Liver (tissue), 9 donors: ENCODE measurements around the gene NUAK1. TPM values are rescaled to one million over a fixed set of nuclear protein-coding genes. Genes with fewer than 3 reads are reported as not detected.

Source experiments
- DNase-seq: peaks from one replicate; pipeline ENCODE4 v3.0.0-alpha.2; 2017; ENCODE audit warnings: low spot score
- H3K27ac ChIP-seq, 2 donors: one replicate each; pipeline ENCODE4 v1.7.0; 2013; ENCODE audit warnings: inconsistent platforms in 2 of 2, low read length in 2 of 2, control low read depth in 1 of 2, low read depth in 1 of 2, mild to moderate bottlenecking in 1 of 2
- H3K27me3 ChIP-seq, 4 donors: one replicate each; pipeline versions ENCODE4 v1.6.1 to v1.7.0; 2013; ENCODE audit warnings: low read length in 3 of 4, inconsistent platforms in 1 of 4, mild to moderate bottlenecking in 1 of 4, moderate library complexity in 1 of 4; ENCODE audit not compliant: control insufficient read depth in 4 of 4, insufficient read depth in 4 of 4
- H3K36me3 ChIP-seq, 4 donors: one replicate each; pipeline versions ENCODE4 v1.6.1 to v1.7.0; 2013; ENCODE audit warnings: low read length in 3 of 4, mild to moderate bottlenecking in 3 of 4, low read depth in 1 of 4, moderate library complexity in 1 of 4; ENCODE audit not compliant: control insufficient read depth in 4 of 4, insufficient read depth in 3 of 4
- H3K4me1 ChIP-seq, 4 donors: one replicate each; pipeline versions ENCODE4 v1.6.1 to v1.7.0; 2013; ENCODE audit warnings: low read length in 3 of 4, mild to moderate bottlenecking in 3 of 4, moderate library complexity in 1 of 4; ENCODE audit not compliant: control insufficient read depth in 4 of 4, insufficient read depth in 4 of 4
- H3K4me3 ChIP-seq, 3 donors: one replicate each; pipeline versions ENCODE4 v1.6.1 to v1.7.0; 2013; ENCODE audit warnings: low read length in 3 of 3, control low read depth in 1 of 3, low read depth in 1 of 3, mild to moderate bottlenecking in 1 of 3
- H3K9ac ChIP-seq, 2 donors: one replicate each; pipeline ENCODE4 v1.7.0; 2013; ENCODE audit warnings: low read length in 2 of 2, mild to moderate bottlenecking in 2 of 2, moderate library complexity in 2 of 2, control low read depth in 1 of 2, low read depth in 1 of 2
- H3K9me3 ChIP-seq, 4 donors: one replicate each; pipeline versions ENCODE4 v1.6.1 to v1.7.0; 2013; ENCODE audit warnings: low read length in 3 of 4; ENCODE audit not compliant: control insufficient read depth in 4 of 4
- CTCF ChIP-seq: fragments of 150-350 bp; IDR thresholded peaks from 2 replicates; pipeline ENCODE4 v1.5.1; 2017; ENCODE audit warnings: improper control_type of control experiment, low read depth, low read length; ENCODE audit not compliant: missing input control
- EGR1 ChIP-seq, 2 donors: IDR thresholded peaks; 2 replicates each; pipeline ENCODE4 v1.6.1; 2016 to 2018; ENCODE audit warnings: antibody characterized with exemption in 2 of 2, low read depth in 2 of 2
- FOXA1 ChIP-seq: IDR thresholded peaks from 2 replicates; pipeline ENCODE4 v1.6.1; 2016; ENCODE audit warnings: antibody characterized with exemption
- FOXA2 ChIP-seq: IDR thresholded peaks from 2 replicates; pipeline ENCODE4 v1.6.1; 2016; ENCODE audit warnings: antibody characterized with exemption
- GABPA ChIP-seq, 2 donors: IDR thresholded peaks in 1 of 2; conservative IDR thresholded peaks in 1 of 2; 2 replicates each; pipeline ENCODE4 v1.6.1; 2016; ENCODE audit warnings: antibody characterized with exemption in 2 of 2, mild to moderate bottlenecking in 1 of 2, moderate library complexity in 1 of 2
- HNF4A ChIP-seq, 2 donors: conservative IDR thresholded peaks; 2 replicates each; pipeline ENCODE4 v1.6.1; 2016; ENCODE audit warnings: antibody characterized with exemption in 2 of 2, mild to moderate bottlenecking in 2 of 2
- HNF4G ChIP-seq: IDR thresholded peaks from 2 replicates; pipeline ENCODE4 v1.6.1; 2016; ENCODE audit warnings: antibody characterized with exemption
- JUND ChIP-seq, 2 donors: IDR thresholded peaks; 2 replicates each; pipeline ENCODE4 v1.6.1; 2016; ENCODE audit warnings: antibody characterized with exemption in 2 of 2
- NR2F2 ChIP-seq: IDR thresholded peaks from 2 replicates; pipeline ENCODE4 v1.6.1; 2016; ENCODE audit warnings: antibody characterized with exemption
- RAD21 ChIP-seq, 2 donors: IDR thresholded peaks; 2 replicates each; pipeline ENCODE4 v1.6.1; 2016; ENCODE audit warnings: antibody characterized with exemption in 2 of 2, mild to moderate bottlenecking in 2 of 2
- RXRA ChIP-seq, 2 donors: IDR thresholded peaks; 2 replicates each; pipeline ENCODE4 v1.6.1; 2017 to 2018; ENCODE audit warnings: antibody characterized with exemption in 2 of 2, mild to moderate bottlenecking in 1 of 2
- SP1 ChIP-seq: IDR thresholded peaks from 2 replicates; pipeline ENCODE4 v1.6.1; 2018; ENCODE audit warnings: antibody characterized with exemption, mild to moderate bottlenecking
- TAF1 ChIP-seq: conservative IDR thresholded peaks from 2 replicates; pipeline ENCODE4 v1.6.1; 2016; ENCODE audit warnings: antibody characterized with exemption, mild to moderate bottlenecking
- YY1 ChIP-seq: IDR thresholded peaks from 2 replicates; pipeline ENCODE4 v1.6.1; 2016; ENCODE audit warnings: antibody characterized with exemption, mild to moderate bottlenecking
- WGBS: extraction: QIAGEN DNeasy Blood & Tissue Kit; methylation state at CpG from one replicate; pipeline ENCODE4 v1.1.7; 2013; 5-methylcytosine and 5-hydroxymethylcytosine counted together
- polyA plus RNA-seq, 2 donors: library from polyadenylated mRNA; stranded (reverse) in 1 of 2; unstranded in 1 of 2; fragments of 200-250 nt in 1 of 2; fragments of >200 nt in 1 of 2; fragmentation: Nextera tagmentation in 1 of 2; extraction: Ambion mirVana in 1 of 2; gene quantifications; one replicate each; pipeline versions ENCODE4 v1.2.1 to v1.2.3, GENCODE V29; 2013 to 2015
- total RNA-seq, 2 donors: library from RNA; depleted of rRNA; stranded (reverse); fragments of >200 nt; gene quantifications; one replicate each; pipeline ENCODE4 v1.2.3, GENCODE V29; 2014
- TF ChIP-seq, protein P1 (sequence below): IDR thresholded peaks from 2 replicates; pipeline ENCODE4 v1.6.1; 2016; ENCODE audit warnings: antibody characterized with exemption
- TF ChIP-seq, protein P2 (sequence below): IDR thresholded peaks from 2 replicates; pipeline ENCODE4 v1.6.1; 2016; ENCODE audit warnings: antibody characterized with exemption
- TF ChIP-seq, protein P3 (sequence below): IDR thresholded peaks from 2 replicates; pipeline ENCODE4 v1.6.1; 2016; ENCODE audit warnings: antibody characterized with exemption
- donor health status: healthy.
- donor health status: healthy.
- donor health status: healthy.
- donor health status: healthy.
- donor health status: healthy.

Gene NUAK1
- total and polyA plus RNA-seq, 4 donors = 2.5 to 9.3 (median 3.9) TPM

GRCh38 chr12:106063826-106064720 is 74.7 kb downstream of the NUAK1 start (continued):
- TF ChIP-seq, protein P1, sequence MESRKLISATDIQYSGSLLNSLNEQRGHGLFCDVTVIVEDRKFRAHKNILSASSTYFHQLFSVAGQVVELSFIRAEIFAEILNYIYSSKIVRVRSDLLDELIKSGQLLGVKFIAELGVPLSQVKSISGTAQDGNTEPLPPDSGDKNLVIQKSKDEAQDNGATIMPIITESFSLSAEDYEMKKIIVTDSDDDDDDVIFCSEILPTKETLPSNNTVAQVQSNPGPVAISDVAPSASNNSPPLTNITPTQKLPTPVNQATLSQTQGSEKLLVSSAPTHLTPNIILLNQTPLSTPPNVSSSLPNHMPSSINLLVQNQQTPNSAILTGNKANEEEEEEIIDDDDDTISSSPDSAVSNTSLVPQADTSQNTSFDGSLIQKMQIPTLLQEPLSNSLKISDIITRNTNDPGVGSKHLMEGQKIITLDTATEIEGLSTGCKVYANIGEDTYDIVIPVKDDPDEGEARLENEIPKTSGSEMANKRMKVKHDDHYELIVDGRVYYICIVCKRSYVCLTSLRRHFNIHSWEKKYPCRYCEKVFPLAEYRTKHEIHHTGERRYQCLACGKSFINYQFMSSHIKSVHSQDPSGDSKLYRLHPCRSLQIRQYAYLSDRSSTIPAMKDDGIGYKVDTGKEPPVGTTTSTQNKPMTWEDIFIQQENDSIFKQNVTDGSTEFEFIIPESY = no peak

- DNase-seq = no peak
- H3K4me3 ChIP-seq = no peak overlapping the region
- no peaks in the 10 kb centered on the region for H3K27me3 ChIP-seq
- peaks cover 0 to 8% (median 3%) of the 10 kb centered on the region in 4 donors for H3K36me3 ChIP-seq
- H3K9ac ChIP-seq = no peak overlapping the region
- H3K9me3 ChIP-seq = no peaks in the 10 kb centered on the region
- peaks cover 0 to 3% (median 0%) of the 10 kb centered on the region in 4 donors for H3K4me1 ChIP-seq
- TF ChIP-seq JUND (IDR thresholded peaks at IDR 0.05) = no peak
- TF ChIP-seq HNF4G = no peak
- no peak for TF ChIP-seq EGR1 (IDR thresholded peaks at IDR 0.05; ENCODE audit: low read depth in 2 of 2)
- no peak for TF ChIP-seq FOXA1
- TF ChIP-seq RXRA (IDR thresholded peaks at IDR 0.05) = no peak
- no peak for TF ChIP-seq YY1
- TF ChIP-seq FOXA2 = no peak
- TF ChIP-seq NR2F2 = no peak
- TF ChIP-seq SP1 = no peak
- TF ChIP-seq, protein P1 = no peak
- no peak overlapping the region for H3K27ac ChIP-seq
- 89% methylated on average over 5 of the region's 5 CpGs for WGBS
Observed at GRCh38 chr12:106062693-106063092, 76.1 kb downstream of the NUAK1 start.

DNA sequence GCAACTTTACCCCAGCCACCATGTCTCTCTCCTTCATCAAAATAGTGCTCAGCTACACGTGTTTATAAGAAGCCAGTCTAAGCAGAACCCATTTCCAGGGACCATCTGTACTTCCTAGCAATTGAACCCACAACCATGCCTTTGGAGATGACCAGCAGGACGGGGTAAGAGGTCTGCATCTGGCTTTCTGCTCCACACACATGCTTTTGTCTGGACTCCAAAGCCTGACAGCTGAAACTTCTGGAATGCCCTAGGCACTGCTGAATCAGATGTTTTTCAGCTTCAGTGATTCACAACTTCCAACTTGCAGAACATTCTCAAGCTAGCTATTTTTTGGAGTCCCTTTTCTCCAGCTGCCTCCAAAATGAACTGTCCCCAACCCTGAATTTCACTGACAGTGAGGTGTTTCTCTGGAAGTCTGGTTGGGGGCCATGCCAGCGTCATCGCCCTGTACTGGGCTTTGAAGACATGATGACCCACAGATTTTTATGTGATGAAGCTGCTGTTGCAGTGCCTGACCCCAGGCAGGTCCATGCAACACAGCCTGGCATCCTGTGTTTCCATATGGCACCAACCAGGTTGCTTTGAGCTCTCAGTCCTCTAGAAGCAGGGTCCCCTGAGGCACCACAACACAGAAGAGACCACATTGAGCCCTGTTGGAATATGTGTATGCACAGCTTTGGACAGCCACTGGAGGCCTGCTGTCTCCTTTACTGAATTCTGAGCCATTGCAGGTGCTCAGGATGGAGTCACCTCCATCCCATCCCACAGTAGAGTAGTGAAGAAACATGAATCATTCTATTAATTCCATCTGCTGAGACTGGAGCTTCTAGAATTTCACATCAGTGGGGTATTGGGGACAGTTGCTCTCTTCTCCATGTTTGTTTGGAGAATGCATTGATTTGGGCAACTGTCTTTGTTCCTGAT is 80.2 kb downstream of the NUAK1 start:
- Histone ChIP-seq H3K36me3 (no peaks in the 10 kb centered on the region), H3K4me3 (no peak overlapping the region), H3K9ac (no peak overlapping the region), H3K27ac (no peak overlapping the region), H3K27me3 (no peaks in the 10 kb centered on the region), H3K9me3 (no peaks in the 10 kb centered on the region), H3K4me1 (no peaks in the 10 kb centered on the region)
- no peak for DNase-seq
- 88% methylated on average over 4 of the region's 4 CpGs for WGBS
- no peak for TF ChIP-seq JUND (IDR thresholded peaks at IDR 0.05)
- no peak for TF ChIP-seq YY1
- TF ChIP-seq, protein P1 = no peak
- no peak for TF ChIP-seq HNF4G
- no peak for TF ChIP-seq SP1
- TF ChIP-seq TAF1 = no peak
- TF ChIP-seq, protein P2, sequence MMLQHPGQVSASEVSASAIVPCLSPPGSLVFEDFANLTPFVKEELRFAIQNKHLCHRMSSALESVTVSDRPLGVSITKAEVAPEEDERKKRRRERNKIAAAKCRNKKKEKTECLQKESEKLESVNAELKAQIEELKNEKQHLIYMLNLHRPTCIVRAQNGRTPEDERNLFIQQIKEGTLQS = no peak
- no peak for TF ChIP-seq RXRA (IDR thresholded peaks at IDR 0.05)
- TF ChIP-seq RAD21 (IDR thresholded peaks at IDR 0.05) = no peak
- TF ChIP-seq, protein P3, sequence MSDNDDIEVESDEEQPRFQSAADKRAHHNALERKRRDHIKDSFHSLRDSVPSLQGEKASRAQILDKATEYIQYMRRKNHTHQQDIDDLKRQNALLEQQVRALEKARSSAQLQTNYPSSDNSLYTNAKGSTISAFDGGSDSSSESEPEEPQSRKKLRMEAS = no peak
- TF ChIP-seq CTCF = no peak
- no peak for TF ChIP-seq EGR1 (IDR thresholded peaks at IDR 0.05; ENCODE audit: low read depth in 2 of 2)
- TF ChIP-seq GABPA (IDR thresholded peaks at IDR 0.05 in 1 of 2, conservative IDR thresholded peaks at IDR 0.05 in 1 of 2) = no peak
- TF ChIP-seq HNF4A (conservative IDR thresholded peaks at IDR 0.05) = no peak
- TF ChIP-seq FOXA2 = no peak
- no peak for TF ChIP-seq FOXA1
